NT2/D1 (cell line): Measurements from ENCODE around the gene FAM118A.

Source experiments
- SUZ12 ChIP-seq: IDR thresholded peaks from 2 replicates; pipeline ENCODE4 v1.6.1; 2011; ENCODE audit not compliant: insufficient read length, insufficient read depth; ENCODE audit errors: extremely low read depth
- ZNF274 ChIP-seq: IDR thresholded peaks from 2 replicates; pipeline ENCODE4 v1.6.1; 2011; ENCODE audit warnings: mild to moderate bottlenecking, low read depth, low read length

GRCh38 chr22:45317551-45318167, 7.9 kb downstream of the FAM118A start:
- TF ChIP-seq ZNF274 (no peak), SUZ12 (no peak)
